Measurements from ENCODE around the gene NAGLU.

NAGLU gene

DNA sequence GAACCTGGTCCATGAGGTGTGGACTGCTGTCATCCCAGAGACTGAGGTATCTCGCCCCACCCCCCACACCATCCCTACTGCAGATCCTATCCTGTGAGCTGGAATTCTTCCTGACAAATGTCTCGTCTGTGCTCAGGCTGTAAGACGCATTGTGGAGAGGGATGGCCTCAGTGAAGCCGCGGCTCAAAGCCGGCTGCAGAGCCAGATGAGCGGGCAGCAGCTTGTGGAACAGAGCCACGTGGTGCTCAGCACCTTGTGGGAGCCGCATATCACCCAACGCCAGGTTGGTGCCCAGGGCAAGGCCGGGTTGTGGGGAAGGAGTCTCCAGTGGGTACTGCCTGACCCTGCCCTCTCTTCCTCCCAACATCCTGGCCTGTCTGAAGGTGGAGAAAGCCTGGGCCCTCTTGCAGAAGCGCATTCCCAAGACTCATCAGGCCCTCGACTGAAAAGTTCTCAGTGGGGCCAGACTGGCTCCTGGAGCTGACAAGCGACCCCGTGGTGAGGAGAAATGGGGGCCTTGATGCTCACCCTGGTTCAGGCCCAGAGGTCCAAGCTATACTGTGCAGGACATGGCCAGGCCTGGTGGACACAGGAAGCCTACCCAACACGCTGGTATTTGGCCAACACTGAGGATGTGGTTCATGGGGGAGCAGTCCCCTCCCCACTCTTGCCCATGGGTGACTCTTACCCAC is 29.6 kb downstream of the NAGLU start:
- DNase-seq, result no peak

DNA sequence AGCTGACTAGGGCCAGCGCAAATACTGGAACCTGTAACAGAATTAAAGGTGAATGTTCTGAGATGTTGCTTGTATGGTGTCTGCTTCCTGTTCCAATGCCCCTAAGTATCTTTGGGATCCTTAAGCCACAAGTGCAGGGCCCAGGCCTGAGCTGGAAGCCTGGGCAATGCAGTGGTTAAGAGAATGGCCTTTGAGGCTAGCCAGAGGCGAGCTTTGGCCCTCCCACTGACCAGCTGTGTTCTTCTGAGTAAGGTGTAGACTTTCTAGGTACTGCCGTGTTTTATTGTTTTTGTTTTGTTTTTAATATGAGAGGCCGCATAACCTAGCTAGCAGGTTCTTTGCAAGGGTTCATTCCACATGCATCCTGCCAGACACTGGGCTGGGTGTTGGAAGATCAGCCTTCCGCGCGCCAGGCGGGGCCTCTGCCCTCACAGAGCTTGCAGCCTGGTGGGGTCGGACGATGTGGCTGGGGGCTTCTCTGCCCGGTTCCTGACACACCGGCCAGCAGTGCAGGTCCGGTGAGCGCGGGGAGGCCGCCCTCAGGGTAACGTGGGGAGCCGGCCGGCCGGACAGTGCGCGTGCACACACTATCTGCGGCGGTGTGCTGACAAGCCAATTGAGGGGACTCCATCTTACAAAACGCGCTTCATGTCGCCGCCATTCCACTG is 30.3 kb downstream of the NAGLU start:
- no peak for DNase-seq

DNA sequence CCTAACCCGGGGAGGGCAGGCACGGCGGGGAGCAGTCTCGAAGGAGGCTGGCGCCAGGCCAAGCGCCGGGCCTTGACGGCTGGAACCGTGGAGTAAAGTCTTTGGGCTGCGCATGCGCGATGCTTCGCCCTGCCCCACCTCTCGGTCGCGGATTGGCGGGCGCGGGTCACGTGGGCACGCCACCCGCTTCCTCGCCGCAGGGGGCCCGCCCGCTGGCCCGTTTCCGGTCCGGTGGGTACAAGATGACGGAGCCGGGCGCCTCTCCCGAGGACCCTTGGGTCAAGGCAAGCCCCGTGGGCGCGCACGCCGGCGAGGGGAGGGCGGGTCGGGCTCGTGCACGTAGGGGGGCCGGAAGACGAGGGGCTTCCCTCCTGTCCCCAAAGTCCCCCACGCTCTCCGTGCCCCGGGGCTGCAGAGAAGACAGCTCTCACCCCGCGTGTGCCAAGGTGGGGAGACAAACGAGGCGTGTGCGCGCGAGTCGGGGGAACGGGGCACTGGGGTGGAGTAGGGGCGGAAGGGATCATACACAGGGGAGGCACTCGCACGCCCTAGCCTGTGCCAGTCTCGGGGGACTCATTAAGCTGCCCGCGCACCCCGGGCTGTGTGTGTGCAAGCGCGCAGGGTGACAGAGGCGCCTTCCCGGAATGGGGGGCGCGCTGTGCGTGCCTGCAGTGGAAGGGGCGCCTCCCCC is 31.0 kb downstream of the NAGLU start, which contains the start of gene MLX:
Gene MLX, plus strand, starts transcription at position 218 of the 691 bp plus-strand sequence. Its CDS starts 25 bp downstream, at position 243.
- peak; percentile 89 for DNase-seq

DNA sequence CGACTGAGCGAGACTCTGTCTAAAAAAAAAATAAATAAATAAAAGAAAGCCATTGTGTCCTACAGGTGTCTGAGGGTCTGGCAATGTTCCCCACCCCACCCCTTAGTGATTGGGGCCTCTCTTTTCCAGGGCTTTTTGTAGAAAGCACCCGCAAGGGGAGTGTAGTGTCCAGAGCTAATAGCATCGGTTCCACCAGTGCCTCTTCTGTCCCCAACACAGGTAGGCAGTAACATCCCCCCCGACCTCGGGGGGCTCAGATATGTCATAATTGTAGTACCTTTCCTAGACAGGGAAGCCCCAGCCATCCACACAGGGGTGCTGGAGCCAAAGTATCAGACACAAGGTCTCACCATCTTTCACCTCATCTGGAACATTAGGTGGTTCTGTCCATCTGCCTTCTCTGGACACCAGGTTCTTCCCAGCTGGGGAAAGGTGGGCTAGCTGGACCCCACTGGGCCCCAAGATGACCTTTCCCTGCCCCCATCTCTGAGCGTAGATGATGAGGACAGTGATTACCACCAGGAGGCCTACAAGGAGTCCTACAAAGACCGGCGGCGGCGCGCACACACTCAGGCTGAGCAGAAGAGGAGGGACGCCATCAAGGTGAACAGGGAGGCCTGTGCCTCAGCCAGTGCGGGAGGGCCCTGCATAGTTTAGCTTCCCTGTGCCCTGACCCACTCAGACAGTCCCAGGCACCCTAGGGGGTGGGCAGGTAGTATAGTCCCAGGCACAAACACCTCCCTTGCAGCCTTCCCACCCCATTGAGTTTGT is 32.5 kb downstream of the NAGLU start:
- DNase-seq, result no peak

DNA sequence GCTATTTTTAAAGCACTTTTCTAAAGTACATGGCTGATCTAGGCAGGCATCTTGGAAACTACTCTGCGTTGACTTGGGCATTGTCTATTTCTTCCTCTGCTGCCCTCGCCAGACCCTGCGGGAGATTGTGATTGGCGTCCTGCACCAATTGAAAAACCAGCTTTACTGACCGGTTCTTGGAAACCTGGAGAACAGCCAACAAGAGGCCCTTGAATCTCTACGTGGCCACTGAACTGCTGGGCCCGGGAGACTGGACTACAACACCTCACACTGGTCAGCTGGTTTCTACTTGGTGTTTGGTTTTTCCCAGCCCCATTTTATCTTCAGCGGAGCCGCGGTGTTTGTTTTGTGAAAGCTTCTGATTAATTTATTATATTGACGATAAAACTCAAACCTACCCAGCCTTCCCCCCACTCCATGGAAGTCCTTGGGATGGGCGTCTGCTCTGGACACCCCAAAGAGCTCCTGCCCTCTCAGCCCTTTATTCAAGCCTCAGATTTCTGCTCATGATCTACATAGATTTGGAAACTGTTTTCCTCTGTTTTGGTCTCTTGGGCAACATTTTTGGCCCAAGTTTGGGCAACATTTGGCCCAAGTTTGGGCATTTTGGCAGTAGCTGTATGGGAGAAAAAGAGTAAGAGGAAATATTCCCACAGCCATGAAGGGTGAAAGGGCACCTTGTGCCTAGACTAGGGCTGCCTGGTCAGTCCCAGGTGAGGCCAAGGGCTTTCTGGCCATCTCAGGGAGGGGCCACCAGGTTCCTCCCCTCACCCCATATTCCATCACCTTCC is 35.6 kb downstream of the NAGLU start:
- DNase-seq, result no peak

DNA sequence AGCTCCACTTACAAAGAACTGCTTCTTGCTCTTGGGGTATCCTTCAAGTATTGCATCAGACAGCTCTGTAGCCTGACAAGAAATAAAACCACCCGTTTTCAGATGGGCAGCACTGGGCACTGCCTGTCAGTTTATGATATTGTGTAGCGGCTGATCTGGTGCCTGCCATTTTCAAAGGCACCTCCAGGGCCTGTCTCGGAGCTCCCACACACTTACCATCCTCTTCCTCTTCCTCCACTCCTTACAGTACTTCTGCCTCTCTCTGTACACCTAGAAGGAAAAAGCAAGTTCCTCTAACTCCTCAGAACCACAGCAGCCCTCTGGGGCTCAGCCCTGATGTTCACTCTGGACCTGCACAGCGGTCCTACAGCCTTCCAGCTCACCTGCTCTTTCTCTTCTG is 37.1 kb downstream of the NAGLU start:
- no peak for DNase-seq

DNA sequence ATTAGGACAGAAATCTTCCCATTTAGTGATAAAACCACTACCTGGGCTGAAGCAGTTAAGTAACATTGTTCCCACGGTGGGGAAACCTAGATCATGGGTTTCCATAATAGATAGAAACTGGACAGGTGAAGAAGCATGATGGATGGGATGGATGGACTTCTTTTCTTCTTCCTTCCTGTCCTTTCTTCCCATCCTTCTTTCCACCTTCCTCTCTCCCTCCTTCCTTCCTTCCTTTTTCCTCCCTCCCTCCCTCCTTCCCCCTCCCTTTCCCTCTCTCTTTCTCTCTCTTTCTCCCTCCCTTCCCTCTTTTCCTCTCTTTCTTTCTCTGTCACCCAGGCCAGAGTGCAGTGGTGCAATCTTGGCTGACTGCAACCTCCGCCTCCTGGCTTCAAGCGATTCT is 38.4 kb downstream of the NAGLU start:
- DNase-seq, result no peak

DNA sequence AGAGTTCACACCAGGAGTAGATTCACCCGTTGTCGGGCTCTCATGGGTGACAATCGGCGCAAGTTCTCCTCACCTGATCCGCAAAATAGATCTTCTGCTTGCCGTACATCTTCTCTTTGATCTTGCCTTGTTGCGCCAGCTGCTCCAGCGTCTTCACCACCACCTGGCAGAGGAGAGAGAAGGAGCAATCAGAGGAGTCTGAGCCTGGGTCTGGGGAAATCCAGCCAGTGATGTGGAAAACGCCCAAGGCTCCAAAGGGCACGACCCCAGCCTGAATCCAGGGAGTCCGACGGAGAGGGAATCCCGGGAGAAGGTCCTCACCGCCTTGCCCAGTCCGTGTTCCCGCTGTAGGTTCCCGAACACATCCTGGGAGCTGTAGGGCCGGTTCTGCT is 41.1 kb downstream of the NAGLU start:
- DNase-seq, result no peak

DNA sequence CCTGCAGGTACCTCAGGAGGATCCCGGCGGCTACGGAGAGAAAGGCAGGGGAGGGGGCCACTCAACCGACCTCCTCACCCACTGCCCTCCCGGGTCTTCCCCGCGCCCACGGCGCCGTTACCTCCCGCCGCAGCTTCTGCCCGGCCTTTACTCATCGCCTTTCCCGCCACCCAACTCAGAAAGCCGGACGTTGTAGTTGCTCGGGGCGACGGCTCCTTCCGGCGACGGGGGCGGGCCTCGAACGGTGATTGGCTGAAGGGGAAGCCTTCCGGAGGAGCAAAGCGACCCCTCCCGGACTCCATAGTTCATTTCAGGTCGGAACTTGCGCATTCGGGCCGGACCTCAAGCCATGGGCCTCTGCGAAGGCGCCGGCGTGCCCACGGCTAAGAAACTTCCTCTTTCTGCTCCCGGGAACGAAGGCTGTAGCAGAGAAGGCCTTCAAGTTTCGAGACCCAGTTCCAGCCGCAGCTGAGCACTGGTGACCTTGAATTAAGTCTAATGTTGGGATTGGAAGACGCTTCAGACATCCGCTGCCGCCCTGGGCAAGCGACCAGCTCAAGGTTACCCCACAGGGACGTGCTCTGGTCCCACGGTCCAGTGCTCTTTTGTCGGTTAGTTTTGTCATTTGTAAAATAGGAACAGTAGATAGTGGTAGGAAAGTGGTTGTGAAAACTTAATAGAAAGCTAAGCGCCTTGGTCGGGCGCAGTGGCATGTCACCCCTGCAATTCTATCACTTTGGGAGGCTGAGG is 41.7 kb downstream of the NAGLU start, which contains the start of gene PSMC3IP:
Gene PSMC3IP, minus strand, starts transcription at position 198 of the 750 bp plus-strand sequence. Its CDS starts 43 bp downstream, at position 155.
- peak; percentile 86 for DNase-seq

DNA sequence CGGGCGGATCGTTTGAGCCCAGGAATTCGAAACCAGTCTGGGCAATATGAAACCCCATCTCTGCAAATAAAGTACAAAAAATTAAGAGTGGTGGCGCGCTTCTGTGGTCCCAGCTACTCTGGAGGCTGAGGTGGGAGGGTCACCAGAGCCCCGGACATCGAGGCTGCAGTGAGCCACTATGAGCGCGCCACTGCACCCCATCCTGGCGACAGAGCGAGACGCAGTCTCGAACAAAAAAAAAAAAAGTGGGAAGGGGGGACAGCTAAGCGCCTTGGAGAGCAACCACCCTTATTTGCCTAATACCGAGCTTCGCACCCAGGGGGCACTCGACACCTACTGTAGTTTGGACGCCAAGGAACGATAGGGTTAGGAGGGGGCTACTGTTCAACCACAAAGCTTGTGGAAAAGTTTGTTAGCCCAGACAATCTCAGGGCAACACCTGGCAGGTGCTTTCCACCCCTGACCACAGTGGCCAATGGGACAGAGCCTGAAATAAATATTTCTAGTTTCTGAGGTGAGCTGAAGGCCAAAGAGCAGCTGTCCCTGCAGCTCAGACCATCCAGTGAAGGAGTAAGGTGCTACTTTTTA is 42.3 kb downstream of the NAGLU start:
- DNase-seq, result peak; percentile 57

DNA sequence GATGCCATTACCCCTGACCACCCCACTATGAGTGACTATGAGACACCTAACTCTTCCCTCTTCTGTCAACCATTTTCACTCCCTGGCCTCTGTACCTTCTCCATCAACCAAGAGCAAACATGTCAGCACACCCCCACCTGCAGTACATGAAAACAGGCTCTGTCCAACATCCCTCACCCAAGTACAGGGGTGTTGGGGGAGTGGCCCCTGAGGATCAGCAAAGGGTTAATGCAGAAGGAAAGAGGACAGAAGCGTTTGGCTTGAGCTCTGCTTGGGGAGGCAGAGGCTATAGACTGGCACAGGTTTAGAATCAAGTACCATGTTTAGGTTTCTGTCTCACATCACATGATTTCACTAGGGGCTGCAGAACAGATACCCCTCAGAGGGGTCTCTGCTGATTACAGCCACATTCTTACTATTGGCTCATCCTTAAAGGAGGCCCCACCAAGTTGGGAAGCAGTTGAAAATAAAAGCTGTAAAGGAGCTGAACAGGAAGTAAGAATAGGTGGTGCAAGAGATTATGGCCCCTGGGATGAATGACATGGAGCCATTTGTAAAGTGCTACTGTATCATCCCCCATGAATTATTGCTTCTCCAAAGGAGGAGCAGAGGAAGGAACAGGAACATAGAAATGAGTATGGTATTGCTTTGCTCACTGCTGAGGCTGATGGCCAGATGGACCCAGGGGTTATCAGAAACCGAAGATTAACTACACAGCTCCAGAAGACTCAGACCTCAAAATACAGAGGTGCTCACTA is 43.9 kb downstream of the NAGLU start:
- no peak for DNase-seq

DNA sequence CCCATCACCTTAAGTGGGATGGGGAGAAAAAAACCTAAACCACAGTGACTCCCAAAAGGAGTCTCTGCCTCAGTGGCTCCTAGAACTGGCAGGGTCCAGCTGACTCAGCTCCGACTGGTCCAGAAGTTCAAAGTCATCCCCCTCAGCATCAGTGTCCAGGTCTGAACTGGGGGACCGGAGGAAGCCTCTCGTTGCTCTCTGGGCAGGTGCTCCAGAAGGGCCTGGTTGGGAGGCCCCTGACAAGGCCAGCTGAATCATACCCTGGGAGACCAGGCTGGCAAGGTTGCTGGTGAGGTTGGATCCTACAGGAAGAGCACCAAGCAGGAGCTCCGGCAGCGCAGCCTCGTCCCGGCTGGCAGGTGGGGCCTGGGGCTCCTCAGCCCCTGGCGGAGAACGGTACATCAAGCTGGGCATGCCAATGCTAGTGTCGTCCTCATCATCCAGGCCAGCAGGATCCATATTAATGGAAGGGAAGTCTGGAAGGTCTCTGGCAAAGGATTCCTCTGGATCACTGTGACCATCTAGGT is 45.8 kb downstream of the NAGLU start:
- DNase-seq, result no peak

DNA sequence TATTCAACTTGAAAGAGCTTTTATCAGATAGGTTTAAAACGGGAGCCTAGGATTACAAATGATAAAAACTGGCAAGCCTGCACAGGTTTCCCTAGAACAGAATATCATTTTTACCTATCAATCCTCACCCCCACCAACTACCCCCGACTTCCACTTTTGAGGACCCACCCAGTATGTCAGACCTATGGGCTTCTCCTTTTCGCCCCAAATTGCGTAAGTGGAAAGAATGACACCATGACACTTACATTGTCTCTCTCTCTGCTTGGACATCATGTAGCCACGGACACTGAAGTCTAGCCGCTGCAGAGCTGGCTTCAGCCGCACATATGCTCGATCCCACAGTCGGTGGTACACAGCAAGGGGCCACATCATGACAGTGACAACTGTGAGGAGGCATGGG is 48.8 kb downstream of the NAGLU start:
- DNase-seq, result no peak

DNA sequence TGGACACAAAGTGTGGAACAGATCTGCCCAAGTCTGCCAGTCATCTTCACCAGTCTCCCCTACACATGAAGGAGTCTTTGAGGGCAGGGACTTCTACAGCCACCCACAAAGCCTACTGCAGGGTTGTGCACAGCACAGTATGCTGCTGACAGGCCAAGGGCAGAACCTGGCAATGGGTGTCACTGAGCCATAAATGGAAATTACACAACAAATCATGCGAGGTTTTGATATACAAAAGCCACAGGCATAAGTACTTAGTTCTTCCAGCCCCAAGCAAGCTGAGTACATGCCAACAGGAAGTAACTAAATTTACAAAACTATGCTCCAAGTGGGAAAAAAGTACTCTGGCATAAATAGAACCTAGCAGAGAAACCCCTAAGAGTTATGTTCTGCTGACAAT is 49.3 kb downstream of the NAGLU start:
- no peak for DNase-seq

DNA sequence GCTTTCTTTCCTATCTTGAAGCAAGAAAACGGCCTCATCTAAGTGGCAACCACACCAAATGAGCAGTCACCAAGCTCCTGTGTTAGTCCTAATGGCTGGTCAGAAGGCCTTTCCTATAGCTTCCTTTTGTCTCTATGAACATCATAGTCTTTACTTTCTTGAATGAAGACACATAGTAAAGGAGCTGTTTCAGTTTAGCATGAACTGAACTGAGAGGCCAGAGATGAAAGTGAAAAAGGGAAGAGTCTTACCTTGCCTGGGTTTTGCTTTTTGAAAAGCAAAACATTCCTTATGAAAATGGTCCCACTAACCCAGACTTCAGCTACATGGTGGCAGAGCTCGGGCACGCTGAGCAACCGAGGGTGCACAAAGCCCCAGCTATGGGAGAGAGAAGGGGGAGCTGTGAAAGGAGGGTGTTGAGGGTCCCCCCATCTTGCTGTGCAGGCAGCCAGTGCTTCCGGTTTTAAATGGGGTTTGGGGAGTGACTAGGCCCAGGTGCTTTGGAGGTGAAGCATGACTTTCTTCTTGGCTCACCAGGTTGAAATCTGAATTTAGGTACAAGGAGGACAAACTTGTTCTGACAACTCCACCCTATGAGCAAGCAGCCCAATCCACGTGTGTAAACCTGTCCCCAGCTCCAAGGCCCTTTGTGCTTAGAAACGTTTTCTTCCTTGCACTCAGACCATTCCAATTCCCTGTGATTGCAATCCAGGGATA is 50.6 kb downstream of the NAGLU start:
- DNase-seq, result no peak

DNA sequence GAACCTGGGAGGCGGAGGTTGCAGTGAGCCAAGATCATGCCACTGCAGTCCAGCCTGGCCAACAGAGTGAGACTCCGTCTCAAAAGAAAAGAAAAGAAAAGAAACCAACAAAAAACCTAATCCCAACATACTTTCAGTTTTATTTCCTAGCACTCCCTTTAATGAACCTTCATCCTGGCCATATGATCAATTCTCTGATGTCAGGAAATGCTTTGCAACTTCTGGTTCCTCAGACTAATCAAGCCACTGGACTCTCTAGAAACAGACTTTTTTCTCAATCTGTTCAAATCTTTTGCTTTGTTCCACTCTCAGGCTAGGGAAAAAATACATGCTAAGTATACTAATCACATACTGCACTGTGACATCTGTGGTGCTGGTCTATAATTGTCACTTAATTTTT is 54.8 kb downstream of the NAGLU start:
- no peak for DNase-seq

DNA sequence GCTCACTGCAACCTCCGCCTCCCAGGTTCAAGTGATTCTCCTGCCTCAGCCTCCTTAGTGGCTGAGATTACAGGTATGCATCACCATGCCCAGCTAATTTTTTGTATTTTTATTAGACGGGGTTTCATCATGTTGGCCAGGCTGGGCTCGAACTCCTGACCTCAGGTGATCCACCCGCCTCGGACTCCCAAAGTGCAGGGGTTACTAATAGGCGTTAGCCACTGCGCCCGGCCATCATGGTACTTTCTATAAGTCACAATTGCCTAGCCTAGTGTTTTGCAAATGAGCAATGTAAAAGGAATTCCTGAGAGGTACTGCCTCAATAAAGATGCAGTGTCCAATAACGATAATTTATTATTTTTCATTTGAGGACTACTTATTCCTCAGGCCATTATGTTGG is 55.4 kb downstream of the NAGLU start:
- no peak for DNase-seq

Data from central memory CD4-positive, alpha-beta T cell (primary cell).